ENCODE measurements around the gene MAML1. TPM values are rescaled to one million over a fixed set of nuclear protein-coding genes. Genes with fewer than 3 reads are reported as not detected.

MAML1 gene
- total RNA-seq, 4 donors from 2014 or later, result 27.0 to 38.1 (median 31.9) TPM

GRCh38 chr5:179824745-179825112 lies 92.1 kb downstream of the MAML1 start:
- H3K36me3 ChIP-seq, result peaks cover 14 to 73% (median 24%) of the 10 kb centered on the region in 3 donors
- DNase-seq (ENCODE audit: low spot score in 2 of 2), result no peak
- TF ChIP-seq EP300 (IDR thresholded peaks at IDR 0.05) (no peak), POLR2A (IDR thresholded peaks at IDR 0.05) (no peak)
- TF ChIP-seq, protein P1, sequence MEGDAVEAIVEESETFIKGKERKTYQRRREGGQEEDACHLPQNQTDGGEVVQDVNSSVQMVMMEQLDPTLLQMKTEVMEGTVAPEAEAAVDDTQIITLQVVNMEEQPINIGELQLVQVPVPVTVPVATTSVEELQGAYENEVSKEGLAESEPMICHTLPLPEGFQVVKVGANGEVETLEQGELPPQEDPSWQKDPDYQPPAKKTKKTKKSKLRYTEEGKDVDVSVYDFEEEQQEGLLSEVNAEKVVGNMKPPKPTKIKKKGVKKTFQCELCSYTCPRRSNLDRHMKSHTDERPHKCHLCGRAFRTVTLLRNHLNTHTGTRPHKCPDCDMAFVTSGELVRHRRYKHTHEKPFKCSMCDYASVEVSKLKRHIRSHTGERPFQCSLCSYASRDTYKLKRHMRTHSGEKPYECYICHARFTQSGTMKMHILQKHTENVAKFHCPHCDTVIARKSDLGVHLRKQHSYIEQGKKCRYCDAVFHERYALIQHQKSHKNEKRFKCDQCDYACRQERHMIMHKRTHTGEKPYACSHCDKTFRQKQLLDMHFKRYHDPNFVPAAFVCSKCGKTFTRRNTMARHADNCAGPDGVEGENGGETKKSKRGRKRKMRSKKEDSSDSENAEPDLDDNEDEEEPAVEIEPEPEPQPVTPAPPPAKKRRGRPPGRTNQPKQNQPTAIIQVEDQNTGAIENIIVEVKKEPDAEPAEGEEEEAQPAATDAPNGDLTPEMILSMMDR (IDR thresholded peaks at IDR 0.05), result no peak
- WGBS, 2 donors, result 82 to 90% methylated on average over 3 of the region's 3 CpGs
- H3K4me1 ChIP-seq, result peaks cover 0 to 81% (median 37%) of the 10 kb centered on the region in 4 donors
- no peaks in the 10 kb centered on the region for H3K27me3 ChIP-seq
- no peaks in the 10 kb centered on the region for H3K9me3 ChIP-seq
- H3K27ac ChIP-seq, result no peak overlapping the region
- H3K4me3 ChIP-seq, result no peak overlapping the region

GRCh38 chr5:179825655-179826182 lies 93.1 kb downstream of the MAML1 start:
- no peaks in the 10 kb centered on the region for H3K9me3 ChIP-seq
- no peak for DNase-seq (ENCODE audit: low spot score in 2 of 2)
- TF ChIP-seq EP300 (IDR thresholded peaks at IDR 0.05), result no peak
- TF ChIP-seq, protein P1 (IDR thresholded peaks at IDR 0.05), result no peak
- TF ChIP-seq POLR2A (IDR thresholded peaks at IDR 0.05), result no peak
- 77 to 86% methylated on average over 12 to 13 of the region's 13 CpGs for WGBS, 2 donors
- no peak overlapping the region for H3K4me3 ChIP-seq
- no peaks in the 10 kb centered on the region for H3K27me3 ChIP-seq
- peaks cover 0 to 78% (median 31%) of the 10 kb centered on the region in 4 donors for H3K4me1 ChIP-seq
- peaks cover 14 to 82% (median 31%) of the 10 kb centered on the region in 3 donors for H3K36me3 ChIP-seq
- H3K27ac ChIP-seq, result no peak overlapping the region

Small RNA genes within 50 kb of the gene (small RNA-seq; reads per million reads assigned to genes)
- gene MIR1229, result 0.57 reads per million

Other genes with a start within 250 kb of the MAML1 start
- 10 to 100 TPM; 56.6 to 76.3 (median 71.3) TPM for gene RUFY1, start 182.3 kb upstream of the MAML1 start, total RNA-seq
- gene HNRNPH1, start 109.2 kb upstream of the MAML1 start, total RNA-seq, result 100 to 1,000 TPM; 473 to 711 (median 678) TPM
- gene CBY3, start 51.8 kb upstream of the MAML1 start, total RNA-seq, result 1 to 10 TPM in 1 of 4 donors, not detected in 3; 1.2 TPM
- 100 to 1,000 TPM; 258 to 315 (median 272) TPM for gene CANX, start 33.9 kb upstream of the MAML1 start, total RNA-seq
- 10 to 100 TPM in 2 of 4 donors, 1 to 10 TPM in 2; 7.6 to 38.6 (median 18.4) TPM for gene LTC4S, start 61.2 kb downstream of the MAML1 start, total RNA-seq
- gene MGAT4B, start 74.0 kb downstream of the MAML1 start, total RNA-seq, result 100 to 1,000 TPM in 1 of 4 donors, 10 to 100 TPM in 3; 52.7 to 153 (median 91.0) TPM
- 100 to 1,000 TPM; 408 to 463 (median 452) TPM for gene SQSTM1, start 88.1 kb downstream of the MAML1 start, total RNA-seq
- 10 to 100 TPM; 48.5 to 82.4 (median 63.2) TPM for gene MRNIP, start 126.0 kb downstream of the MAML1 start, total RNA-seq
- 100 to 1,000 TPM; 115 to 210 (median 168) TPM for gene TBC1D9B, start 175.1 kb downstream of the MAML1 start, total RNA-seq